Common myeloid progenitor, CD34-positive (primary cell): ENCODE measurements around the gene ADAM23.

Experiments
- CTCF ChIA-PET: fragments of 350-600 bp; sonication (Branson Sonifier 250); formaldehyde crosslinking; loops from one replicate; lab custom pipeline; 2021; ENCODE audit warnings: antibody characterized with exemption; lab: Charles Lee
- POLR2A ChIA-PET: fragments of 350-600 bp; sonication (Branson Sonifier 250); formaldehyde crosslinking; loops from one replicate; lab custom pipeline; 2021; ENCODE audit warnings: antibody characterized with exemption; lab: Charles Lee
- DNase-seq, 3 donors: peaks; one replicate each; pipeline versions ENCODE4 v3.0.0 to v3.0.0-alpha.2; 2013
- H3K27ac ChIP-seq, 2 experiments: 1 replicate in 1 of 2; 2 replicates in 1 of 2; pipeline ENCODE4 v1.7.0; 2013; ENCODE audit warnings: inconsistent platforms in 2 of 2, low read length in 2 of 2, mild to moderate bottlenecking in 2 of 2, low read depth in 1 of 2, moderate library complexity in 1 of 2; ENCODE audit not compliant: severe bottlenecking in 2 of 2, insufficient read depth in 1 of 2, poor library complexity in 1 of 2
- H3K27me3 ChIP-seq, 5 experiments: replicated peaks in 2 of 5; 1 replicate in 3 of 5; 2 replicates in 2 of 5; pipeline versions ENCODE4 v1.6.1 to v1.7.0; 2013; ENCODE audit warnings: low read length in 4 of 5, mild to moderate bottlenecking in 2 of 5, moderate library complexity in 2 of 5, inconsistent platforms in 1 of 5; ENCODE audit not compliant: insufficient read depth in 5 of 5, control insufficient read depth in 4 of 5
- H3K36me3 ChIP-seq, 4 experiments: 1 replicate in 2 of 4; 2 replicates in 2 of 4; pipeline versions ENCODE4 v1.6.1 to v1.7.0; 2013; ENCODE audit warnings: low read length in 3 of 4, control low read depth in 1 of 4, mild to moderate bottlenecking in 1 of 4; ENCODE audit not compliant: control insufficient read depth in 4 of 4, insufficient read depth in 4 of 4
- H3K4me1 ChIP-seq, 4 experiments: 1 replicate in 3 of 4; 2 replicates in 1 of 4; pipeline versions ENCODE4 v1.6.1 to v1.7.1; 2013; ENCODE audit warnings: low read length in 3 of 4, mild to moderate bottlenecking in 3 of 4, control low read depth in 1 of 4, inconsistent platforms in 1 of 4, moderate library complexity in 1 of 4; ENCODE audit not compliant: control insufficient read depth in 4 of 4, insufficient read depth in 4 of 4; ENCODE audit errors: control extremely low read depth in 1 of 4
- H3K4me3 ChIP-seq, 7 experiments: 1 replicate in 4 of 7; 2 replicates in 3 of 7; pipeline versions ENCODE4 v1.5.1 to v1.7.0; 2013; ENCODE audit warnings: mild to moderate bottlenecking in 7 of 7, low read length in 6 of 7, moderate library complexity in 6 of 7, inconsistent platforms in 2 of 7, low read depth in 2 of 7, control low read depth in 1 of 7; ENCODE audit not compliant: insufficient read depth in 4 of 7, control insufficient read depth in 1 of 7; ENCODE audit errors: extremely low read depth in 1 of 7
- H3K9me3 ChIP-seq, 5 experiments: 1 replicate in 4 of 5; 2 replicates in 1 of 5; pipeline versions ENCODE4 v1.6.1 to v1.7.1; 2013; ENCODE audit warnings: low read length in 4 of 5, mild to moderate bottlenecking in 2 of 5, inconsistent platforms in 1 of 5, low read depth in 1 of 5, moderate library complexity in 1 of 5; ENCODE audit not compliant: control insufficient read depth in 4 of 5, insufficient read depth in 2 of 5; ENCODE audit errors: control extremely low read depth in 1 of 5
- WGBS: methylation state at CpG from one replicate; pipeline ENCODE4 v1.1.5; 2013; ENCODE audit not compliant: insufficient coverage; 5-methylcytosine and 5-hydroxymethylcytosine counted together

ADAM23 gene

GRCh38 chr2:206616151-206616550 is 172.8 kb downstream of the ADAM23 start:
- 100% methylated on average over 1 of the region's 2 CpGs for WGBS
- no peaks in the 10 kb centered on the region for H3K36me3 ChIP-seq
- CTCF ChIA-PET = no interaction called here

DNA sequence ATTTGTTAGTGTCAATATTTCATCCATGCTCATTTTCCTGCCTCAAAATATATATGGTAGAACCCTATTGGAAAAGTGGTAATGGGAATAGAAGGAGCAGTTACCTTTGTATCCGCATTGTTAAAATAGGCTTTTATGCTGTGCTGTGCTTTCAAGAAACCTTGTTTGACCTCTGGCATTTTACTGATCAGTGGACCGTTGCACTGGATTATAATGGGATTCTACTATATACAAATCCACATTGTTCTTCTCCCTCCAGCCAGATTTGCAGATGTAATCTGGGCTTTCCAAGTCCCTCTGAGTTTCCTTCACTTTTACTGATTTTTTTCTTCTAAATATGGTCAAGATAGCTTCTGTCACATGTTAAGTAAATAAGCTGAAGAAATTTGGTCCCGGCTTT is 175.7 kb downstream of the ADAM23 start:
- no peak for DNase-seq
- Histone ChIP-seq H3K4me3 (no peak overlapping the region), H3K9me3 (no peaks in the 10 kb centered on the region), H3K27me3 (no peaks in the 10 kb centered on the region), H3K27ac (no peak overlapping the region), H3K36me3 (no peaks in the 10 kb centered on the region), H3K4me1 (no peaks in the 10 kb centered on the region)
- WGBS = no CpG with 5 or more reads among the region's 3 CpGs
- POLR2A ChIA-PET = no interaction called here
- CTCF ChIA-PET = no interaction called here

More at GRCh38 chr2:206616151-206616550, 172.8 kb downstream of the ADAM23 start:
- no peaks in the 10 kb centered on the region for H3K9me3 ChIP-seq
- DNase-seq = no peak
- POLR2A ChIA-PET = no interaction called here
- H3K27me3 ChIP-seq = no peaks in the 10 kb centered on the region
- H3K4me1 ChIP-seq = no peaks in the 10 kb centered on the region
- no peak overlapping the region for H3K4me3 ChIP-seq
- H3K27ac ChIP-seq = no peak overlapping the region

GRCh38 chr2:206626108-206626507 is 182.8 kb downstream of the ADAM23 start:
- no peak for DNase-seq
- Histone ChIP-seq H3K27me3 (peaks cover 0 to 4% (median 0%) of the 10 kb centered on the region in 5 experiments), H3K4me1 (no peaks in the 10 kb centered on the region), H3K4me3 (no peak overlapping the region), H3K27ac (no peak overlapping the region), H3K9me3 (no peaks in the 10 kb centered on the region), H3K36me3 (no peaks in the 10 kb centered on the region)
- WGBS = 88% methylated on average over 2 of the region's 2 CpGs
- CTCF ChIA-PET = no interaction called here
- POLR2A ChIA-PET = no interaction called here

- POLR2A ChIA-PET = interaction anchor here (0.5 kb wide), 1 partner anchor 550 kb away, joined by 3 read pairs; no protein-coding TSS in a partner anchor
- peaks cover 0 to 4% (median 0%) of the 10 kb centered on the region in 5 experiments for H3K27me3 ChIP-seq
- no peaks in the 10 kb centered on the region for H3K4me1 ChIP-seq
- CTCF ChIA-PET = no interaction called here
- H3K4me3 ChIP-seq = no peak overlapping the region
- H3K36me3 ChIP-seq = no peaks in the 10 kb centered on the region
- no peak overlapping the region for H3K27ac ChIP-seq
- H3K9me3 ChIP-seq = no peaks in the 10 kb centered on the region
- DNase-seq = no peak
Observed at GRCh38 chr2:206627632-206628031, 184.3 kb downstream of the ADAM23 start.

GRCh38 chr2:206631340-206631739 is 188.0 kb downstream of the ADAM23 start:
- CTCF ChIA-PET = no interaction called here
- no CpG with 5 or more reads among the region's 3 CpGs for WGBS

DNA sequence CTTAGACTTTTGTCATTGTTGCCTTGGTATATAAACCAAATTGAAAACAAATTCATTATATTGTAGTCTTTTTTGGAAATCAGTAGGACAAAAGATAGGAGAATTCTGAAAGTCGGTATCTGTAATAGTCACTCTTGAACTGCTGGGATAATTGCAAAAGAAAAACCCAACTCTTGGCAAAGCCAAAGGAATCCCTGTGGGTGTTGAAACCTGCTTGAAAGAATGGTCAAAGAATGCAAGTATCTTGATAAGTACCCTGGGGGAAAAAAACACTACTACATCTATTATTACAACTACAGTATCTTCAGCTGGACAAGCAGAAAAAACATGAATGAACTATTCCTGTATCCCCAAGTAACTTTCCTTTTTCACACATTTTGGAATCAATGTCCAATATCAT is 191.7 kb downstream of the ADAM23 start:
- Histone ChIP-seq H3K4me3 (no peak overlapping the region), H3K27me3 (peaks cover 2 to 26% (median 8%) of the 10 kb centered on the region in 5 experiments), H3K9me3 (peaks cover 0 to 2% (median 0%) of the 10 kb centered on the region in 5 experiments), H3K27ac (no peak overlapping the region), H3K36me3 (no peaks in the 10 kb centered on the region), H3K4me1 (no peaks in the 10 kb centered on the region)
- ChIA-PET CTCF (no interaction called here), POLR2A (no interaction called here)
- WGBS = 100% methylated on average over 1 of the region's 1 CpG
- no peak for DNase-seq

More at GRCh38 chr2:206631340-206631739, 188.0 kb downstream of the ADAM23 start:
- POLR2A ChIA-PET = no interaction called here
- no peaks in the 10 kb centered on the region for H3K9me3 ChIP-seq
- H3K4me3 ChIP-seq = no peak overlapping the region
- no peaks in the 10 kb centered on the region for H3K4me1 ChIP-seq
- no peaks in the 10 kb centered on the region for H3K36me3 ChIP-seq
- H3K27ac ChIP-seq = no peak overlapping the region
- peaks cover 0 to 9% (median 4%) of the 10 kb centered on the region in 5 experiments for H3K27me3 ChIP-seq
- no peak for DNase-seq

DNA sequence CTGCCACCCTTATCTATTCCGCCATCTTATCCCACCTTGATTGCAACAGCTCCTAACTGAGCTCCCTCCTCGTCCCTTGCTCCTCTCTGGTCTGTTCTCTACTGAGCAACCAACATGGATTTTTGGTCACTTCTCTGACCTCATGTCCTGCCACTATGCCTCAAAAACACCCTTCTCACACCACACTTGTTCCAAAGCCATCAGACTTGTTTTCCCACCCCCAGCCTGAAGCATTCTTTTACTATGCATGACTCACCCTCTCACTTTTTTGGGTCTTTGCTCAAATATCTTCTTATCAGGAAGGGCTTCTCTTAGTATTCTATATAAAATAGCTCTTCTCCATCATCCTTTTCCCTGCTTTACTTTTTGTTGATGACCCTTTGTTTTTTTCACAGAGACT is 196.3 kb downstream of the ADAM23 start:
- no peak overlapping the region for H3K27ac ChIP-seq
- no peaks in the 10 kb centered on the region for H3K36me3 ChIP-seq
- POLR2A ChIA-PET = no interaction called here
- H3K9me3 ChIP-seq = peaks cover 0 to 12% (median 0%) of the 10 kb centered on the region in 5 experiments
- H3K4me1 ChIP-seq = peaks cover 0 to 7% (median 2%) of the 10 kb centered on the region in 4 experiments
- H3K4me3 ChIP-seq = no peak overlapping the region
- H3K27me3 ChIP-seq = peaks cover 9 to 54% (median 34%) of the 10 kb centered on the region in 5 experiments
- DNase-seq = no peak
- CTCF ChIA-PET = interaction anchor here (0.7 kb wide), 1 partner anchor 16 kb away, joined by 3 read pairs; no protein-coding TSS in a partner anchor
- 43% methylated on average over 2 of the region's 2 CpGs for WGBS
